ENCODE data around the gene ALLC.

Gene ALLC

DNA sequence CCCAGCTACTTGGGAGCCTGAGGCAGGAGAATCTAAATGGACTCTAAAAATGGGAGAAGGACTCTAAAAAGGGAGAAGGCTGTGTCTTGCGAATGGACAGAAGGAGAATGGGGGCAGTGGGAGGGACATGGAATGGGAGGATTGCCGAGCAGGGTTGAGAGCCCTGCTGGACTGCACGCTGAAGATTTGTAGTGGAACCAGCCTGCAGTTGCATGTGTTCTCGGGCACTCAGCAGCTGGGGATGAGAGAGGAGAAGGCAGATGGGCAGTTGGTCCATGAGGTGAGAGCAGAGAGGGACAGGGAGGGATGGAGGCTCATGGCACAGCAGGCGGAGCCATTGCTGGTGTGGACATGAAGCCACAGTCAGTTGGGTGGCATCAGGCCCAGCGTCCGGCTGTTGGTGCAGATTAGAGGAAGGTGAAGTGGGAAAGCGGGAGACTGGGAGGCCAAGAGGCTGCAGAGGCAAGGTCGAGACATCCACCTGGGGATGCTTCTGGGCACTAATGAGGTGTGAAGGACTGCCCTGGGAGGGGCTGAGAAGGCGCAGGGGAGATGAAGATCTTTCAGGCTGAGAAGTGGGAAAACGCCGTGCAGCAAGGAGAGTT, 86.1 kb downstream of the ALLC start:
- Histone ChIP-seq H3K23ac (ENCODE audit: low read length in 2 of 2) (no peak overlapping the region), H3K79me1 (replicated peaks; ENCODE audit: low read length, poor library complexity, severe bottlenecking) (no peaks in the 10 kb centered on the region), H2BK120ac (ENCODE audit: low read depth, low read length) (no peak overlapping the region), H3K27ac (ENCODE audit: low read length, poor library complexity, severe bottlenecking) (no peak overlapping the region), H2BK5ac (ENCODE audit: low read depth, low read length, poor library complexity, severe bottlenecking) (no peak overlapping the region), H3K4me2 (ENCODE audit: low read length, poor library complexity, severe bottlenecking) (no peak overlapping the region), H2BK12ac (ENCODE audit: low read length in 2 of 2) (no peak overlapping the region), H2AFZ (ENCODE audit: low read depth, low read length) (no peak overlapping the region), H2AK5ac (ENCODE audit: low read length, severe bottlenecking) (no peak overlapping the region), H3K36me3 (ENCODE audit: control insufficient read depth in 1 of 2, insufficient read depth in 2 of 2, low read depth in 1 of 2, low read length in 2 of 2) (no peaks in the 10 kb centered on the region), H3K9me3 (ENCODE audit: control insufficient read depth, low read length) (no peaks in the 10 kb centered on the region), H3K9ac (ENCODE audit: low read length) (no peak overlapping the region), H4K91ac (ENCODE audit: low read length) (no peak overlapping the region), H3K4me3 (ENCODE audit: insufficient read depth in 1 of 2, low read depth in 1 of 2, low read length in 2 of 2) (no peak overlapping the region), H3K18ac (ENCODE audit: low read depth in 1 of 2, low read length in 2 of 2) (no peak overlapping the region), H4K8ac (ENCODE audit: low read length) (no peak overlapping the region), H3K27me3 (ENCODE audit: control insufficient read depth in 1 of 2, insufficient read depth in 1 of 2, low read length in 2 of 2) (peaks cover 0 to 6% of the 10 kb centered on the region in 2 experiments), H3K4me1 (ENCODE audit: control insufficient read depth, insufficient read depth, low read depth, low read length) (no peaks in the 10 kb centered on the region), H2BK15ac (ENCODE audit: low read depth, poor library complexity, severe bottlenecking) (no peak overlapping the region), H3K14ac (ENCODE audit: low read length in 2 of 2) (no peak overlapping the region), H3K4ac (ENCODE audit: low read depth in 1 of 2, low read length in 2 of 2) (no peak overlapping the region)
- no peak for DNase-seq
- 76% methylated on average over 12 of the region's 12 CpGs for WGBS

GRCh38 chr2:3745920-3746319, 87.9 kb downstream of the ALLC start:
- no peaks in the 10 kb centered on the region for H3K79me1 ChIP-seq (replicated peaks; ENCODE audit: low read length, poor library complexity, severe bottlenecking)
- H3K27me3 ChIP-seq (ENCODE audit: control insufficient read depth in 1 of 2, insufficient read depth in 1 of 2, low read length in 2 of 2), result peaks cover 0 to 11% of the 10 kb centered on the region in 2 experiments
- H3K4me1 ChIP-seq (ENCODE audit: control insufficient read depth, insufficient read depth, low read depth, low read length), result no peaks in the 10 kb centered on the region
- H3K9me3 ChIP-seq (ENCODE audit: control insufficient read depth, low read length), result no peaks in the 10 kb centered on the region
- no peak for DNase-seq
- WGBS, result 78% methylated on average over 12 of the region's 12 CpGs
- no peak overlapping the region for H3K4ac ChIP-seq (ENCODE audit: low read depth in 1 of 2, low read length in 2 of 2)
- H3K9ac ChIP-seq (ENCODE audit: low read length), result no peak overlapping the region
- no peak overlapping the region for H2AFZ ChIP-seq (ENCODE audit: low read depth, low read length)
- H3K18ac ChIP-seq (ENCODE audit: low read depth in 1 of 2, low read length in 2 of 2), result no peak overlapping the region
- no peak overlapping the region for H2AK5ac ChIP-seq (ENCODE audit: low read length, severe bottlenecking)
- H4K91ac ChIP-seq (ENCODE audit: low read length), result no peak overlapping the region
- no peak overlapping the region for H2BK15ac ChIP-seq (ENCODE audit: low read depth, poor library complexity, severe bottlenecking)
- no peak overlapping the region for H3K14ac ChIP-seq (ENCODE audit: low read length in 2 of 2)
- H3K23ac ChIP-seq (ENCODE audit: low read length in 2 of 2), result no peak overlapping the region
- no peak overlapping the region for H3K4me3 ChIP-seq (ENCODE audit: insufficient read depth in 1 of 2, low read depth in 1 of 2, low read length in 2 of 2)
- no peak overlapping the region for H2BK120ac ChIP-seq (ENCODE audit: low read depth, low read length)
- H3K27ac ChIP-seq (ENCODE audit: low read length, poor library complexity, severe bottlenecking), result no peak overlapping the region
- H3K36me3 ChIP-seq (ENCODE audit: control insufficient read depth in 1 of 2, insufficient read depth in 2 of 2, low read depth in 1 of 2, low read length in 2 of 2), result no peaks in the 10 kb centered on the region
- H4K8ac ChIP-seq (ENCODE audit: low read length), result no peak overlapping the region
- no peak overlapping the region for H3K4me2 ChIP-seq (ENCODE audit: low read length, poor library complexity, severe bottlenecking)
- no peak overlapping the region for H2BK5ac ChIP-seq (ENCODE audit: low read depth, low read length, poor library complexity, severe bottlenecking)
- H2BK12ac ChIP-seq (ENCODE audit: low read length in 2 of 2), result no peak overlapping the region

DNA sequence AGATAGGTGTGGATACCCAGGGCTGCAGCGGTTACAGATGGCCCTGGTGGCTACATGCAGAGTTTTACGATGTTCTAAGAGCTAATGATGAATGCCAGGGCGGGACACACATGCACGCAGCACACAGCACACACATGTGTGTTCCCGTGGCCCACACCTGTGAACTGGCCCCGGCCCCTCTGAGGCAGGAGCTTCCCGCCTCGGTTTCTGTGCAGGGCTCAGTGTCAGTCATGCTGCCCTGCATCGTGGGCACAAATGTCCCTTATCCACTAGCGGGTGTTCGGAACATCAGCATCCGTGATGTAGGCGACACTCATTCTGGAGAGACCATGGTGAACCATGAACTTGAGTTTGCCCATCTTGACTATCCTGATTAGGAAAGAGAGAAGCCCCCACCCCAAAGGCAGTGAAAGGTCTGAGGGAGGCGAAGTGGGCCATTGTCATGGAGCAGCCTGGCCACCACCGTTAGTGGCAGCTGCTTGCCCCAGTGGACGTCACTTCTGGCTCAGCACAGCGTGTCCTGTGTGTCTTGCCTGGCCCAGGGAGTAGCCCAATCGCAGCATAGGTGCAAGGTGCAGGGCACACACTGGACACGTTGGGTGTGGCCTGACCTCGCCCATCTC, 89.1 kb downstream of the ALLC start:
- H3K4me3 ChIP-seq (ENCODE audit: insufficient read depth in 1 of 2, low read depth in 1 of 2, low read length in 2 of 2), result no peak overlapping the region
- H3K9me3 ChIP-seq (ENCODE audit: control insufficient read depth, low read length), result no peaks in the 10 kb centered on the region
- H3K79me1 ChIP-seq (replicated peaks; ENCODE audit: low read length, poor library complexity, severe bottlenecking), result no peaks in the 10 kb centered on the region
- no peak overlapping the region for H3K14ac ChIP-seq (ENCODE audit: low read length in 2 of 2)
- H2BK12ac ChIP-seq (ENCODE audit: low read length in 2 of 2), result no peak overlapping the region
- no peak overlapping the region for H3K27ac ChIP-seq (ENCODE audit: low read length, poor library complexity, severe bottlenecking)
- no peak overlapping the region for H2BK15ac ChIP-seq (ENCODE audit: low read depth, poor library complexity, severe bottlenecking)
- H3K4ac ChIP-seq (ENCODE audit: low read depth in 1 of 2, low read length in 2 of 2), result no peak overlapping the region
- peaks cover 0 to 11% of the 10 kb centered on the region in 2 experiments for H3K27me3 ChIP-seq (ENCODE audit: control insufficient read depth in 1 of 2, insufficient read depth in 1 of 2, low read length in 2 of 2)
- H4K91ac ChIP-seq (ENCODE audit: low read length), result no peak overlapping the region
- no peak overlapping the region for H3K23ac ChIP-seq (ENCODE audit: low read length in 2 of 2)
- no peak overlapping the region for H2AK5ac ChIP-seq (ENCODE audit: low read length, severe bottlenecking)
- H2BK120ac ChIP-seq (ENCODE audit: low read depth, low read length), result no peak overlapping the region
- no peak overlapping the region for H3K4me2 ChIP-seq (ENCODE audit: low read length, poor library complexity, severe bottlenecking)
- no peak overlapping the region for H3K9ac ChIP-seq (ENCODE audit: low read length)
- H3K4me1 ChIP-seq (ENCODE audit: control insufficient read depth, insufficient read depth, low read depth, low read length), result no peaks in the 10 kb centered on the region
- no peaks in the 10 kb centered on the region for H3K36me3 ChIP-seq (ENCODE audit: control insufficient read depth in 1 of 2, insufficient read depth in 2 of 2, low read depth in 1 of 2, low read length in 2 of 2)
- DNase-seq, result no peak
- no peak overlapping the region for H2AFZ ChIP-seq (ENCODE audit: low read depth, low read length)
- no peak overlapping the region for H2BK5ac ChIP-seq (ENCODE audit: low read depth, low read length, poor library complexity, severe bottlenecking)
- H3K18ac ChIP-seq (ENCODE audit: low read depth in 1 of 2, low read length in 2 of 2), result no peak overlapping the region
- WGBS, result 84% methylated on average over 19 of the region's 20 CpGs
- H4K8ac ChIP-seq (ENCODE audit: low read length), result no peak overlapping the region

GRCh38 chr2:3747826-3748225, 89.8 kb downstream of the ALLC start:
- no peaks in the 10 kb centered on the region for H3K79me1 ChIP-seq (replicated peaks; ENCODE audit: low read length, poor library complexity, severe bottlenecking)
- H3K4me1 ChIP-seq (ENCODE audit: control insufficient read depth, insufficient read depth, low read depth, low read length), result no peaks in the 10 kb centered on the region
- no peak overlapping the region for H3K18ac ChIP-seq (ENCODE audit: low read depth in 1 of 2, low read length in 2 of 2)
- H3K4me2 ChIP-seq (ENCODE audit: low read length, poor library complexity, severe bottlenecking), result no peak overlapping the region
- H2BK12ac ChIP-seq (ENCODE audit: low read length in 2 of 2), result no peak overlapping the region
- no peak overlapping the region for H3K4ac ChIP-seq (ENCODE audit: low read depth in 1 of 2, low read length in 2 of 2)
- no peaks in the 10 kb centered on the region for H3K9me3 ChIP-seq (ENCODE audit: control insufficient read depth, low read length)
- no peak for DNase-seq
- no peak overlapping the region for H3K14ac ChIP-seq (ENCODE audit: low read length in 2 of 2)
- 77% methylated on average over 9 of the region's 9 CpGs for WGBS
- H3K27ac ChIP-seq (ENCODE audit: low read length, poor library complexity, severe bottlenecking), result no peak overlapping the region
- no peak overlapping the region for H2AK5ac ChIP-seq (ENCODE audit: low read length, severe bottlenecking)
- H2BK15ac ChIP-seq (ENCODE audit: low read depth, poor library complexity, severe bottlenecking), result no peak overlapping the region
- no peak overlapping the region for H4K91ac ChIP-seq (ENCODE audit: low read length)
- no peak overlapping the region for H3K4me3 ChIP-seq (ENCODE audit: insufficient read depth in 1 of 2, low read depth in 1 of 2, low read length in 2 of 2)
- H2BK120ac ChIP-seq (ENCODE audit: low read depth, low read length), result no peak overlapping the region
- peaks cover 0 to 14% of the 10 kb centered on the region in 2 experiments for H3K27me3 ChIP-seq (ENCODE audit: control insufficient read depth in 1 of 2, insufficient read depth in 1 of 2, low read length in 2 of 2)
- no peak overlapping the region for H3K23ac ChIP-seq (ENCODE audit: low read length in 2 of 2)
- H4K8ac ChIP-seq (ENCODE audit: low read length), result no peak overlapping the region
- H3K9ac ChIP-seq (ENCODE audit: low read length), result no peak overlapping the region
- H2BK5ac ChIP-seq (ENCODE audit: low read depth, low read length, poor library complexity, severe bottlenecking), result no peak overlapping the region
- H3K36me3 ChIP-seq (ENCODE audit: control insufficient read depth in 1 of 2, insufficient read depth in 2 of 2, low read depth in 1 of 2, low read length in 2 of 2), result no peaks in the 10 kb centered on the region
- no peak overlapping the region for H2AFZ ChIP-seq (ENCODE audit: low read depth, low read length)
